ENCODE data around the gene PDXP. TPM values are rescaled to one million over a fixed set of nuclear protein-coding genes. Genes with fewer than 3 reads are reported as not detected.
A peak's percentile ranks its signal among the peaks of the same experiment; 100 is the strongest.

The PDXP gene
- total and polyA plus RNA-seq, 2 of the 13 experiments (the other 11 are each of a cell fraction or from before 2014, with no cell fraction given) = 58.2 to 70.6 TPM

DNA sequence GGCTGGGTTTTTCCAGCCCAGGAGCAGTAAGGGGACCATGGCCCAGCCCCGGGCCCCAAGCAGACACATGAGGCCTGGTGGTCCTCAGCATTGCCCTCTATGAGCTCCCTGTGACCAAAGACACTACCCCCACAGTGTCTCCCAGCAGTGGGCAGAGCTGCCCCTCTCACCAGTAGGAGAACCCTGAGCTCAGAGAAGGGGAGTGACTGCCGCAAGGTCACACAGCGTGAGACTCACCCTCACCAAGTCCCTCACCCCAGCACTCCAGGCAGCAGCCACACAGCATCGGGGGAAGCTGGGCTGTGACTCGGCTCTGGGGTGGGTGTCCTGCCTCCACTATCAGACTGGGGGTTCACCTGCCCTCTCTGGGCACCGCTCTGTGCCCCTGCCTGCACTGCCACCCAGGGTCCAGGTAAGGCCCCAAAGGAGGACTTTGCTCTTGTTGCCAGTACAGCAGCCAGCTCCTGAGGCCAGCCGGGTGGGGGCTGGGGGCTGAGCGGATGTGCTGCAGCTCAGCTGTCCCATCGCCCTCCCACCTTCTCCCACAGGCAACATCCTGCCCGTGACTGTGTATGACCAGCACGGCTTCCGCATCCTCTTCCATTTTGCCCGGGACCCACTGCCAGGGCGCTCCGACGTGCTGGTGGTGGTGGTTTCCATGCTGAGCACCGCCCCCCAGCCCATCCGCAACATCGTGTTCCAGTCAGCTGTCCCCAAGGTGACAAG is 26.9 kb upstream of the PDXP start (continued):
- TF ChIP-seq PCBP1 (IDR thresholded peaks at IDR 0.05; ENCODE audit: borderline replicate concordance, low read depth, low read length) (peak; percentile 32; the same call in 1 of the 2 replicates), KDM1A (CRISPR knock-in tag; IDR thresholded peaks at IDR 0.05) (peak; percentile 30; the same call in 1 of the 2 replicates), ZNF280D (CRISPR knock-in tag; IDR thresholded peaks at IDR 0.05) (peak; percentile 66; the same call in 1 of the 2 replicates), ATF3 (CRISPR knock-in tag; IDR thresholded peaks at IDR 0.05) (0 out of 2 replicates have a peak, but pooled peaks have one; percentile 7), ZNF605 (CRISPR knock-in tag; IDR thresholded peaks at IDR 0.05) (peak; percentile 37; the same call in 1 of the 2 replicates), ZNF598 (CRISPR knock-in tag; IDR thresholded peaks at IDR 0.05; ENCODE audit: borderline replicate concordance) (peak; percentile 27; the same call in 1 of the 2 replicates), HNF4G (IDR thresholded peaks at IDR 0.05; ENCODE audit: borderline replicate concordance, low read depth, low read length) (peak; percentile 81), HNF4G (CRISPR knock-in tag; IDR thresholded peaks at IDR 0.05; ENCODE audit: borderline replicate concordance, low read depth) (peak; percentile 88; the same call in 1 of the 2 replicates), SAP130 (CRISPR knock-in tag; IDR thresholded peaks at IDR 0.05; ENCODE audit: low read depth) (peak; percentile 80), PRDM4 (CRISPR knock-in tag; IDR thresholded peaks at IDR 0.05; ENCODE audit: borderline replicate concordance) (no peak), HNF4A (CRISPR knock-in tag; IDR thresholded peaks at IDR 0.05) (peak; percentile 90), LCORL (IDR thresholded peaks at IDR 0.05) (no peak), LCORL (CRISPR knock-in tag; IDR thresholded peaks at IDR 0.05) (peak; percentile 89), ZNF746 (CRISPR knock-in tag; IDR thresholded peaks at IDR 0.05) (0 out of 2 replicates have a peak, but pooled peaks have one; percentile 53), NFATC3 (CRISPR knock-in tag; IDR thresholded peaks at IDR 0.05) (no peak), NONO (IDR thresholded peaks at IDR 0.05) (no peak), NONO (CRISPR knock-in tag; conservative IDR thresholded peaks at IDR 0.05) (peak; percentile 45), SP5 (CRISPR knock-in tag; IDR thresholded peaks at IDR 0.05; ENCODE audit: borderline replicate concordance, low read depth) (peak; percentile 61; the same call in 1 of the 2 replicates)
- TF ChIP-seq, protein P1, sequence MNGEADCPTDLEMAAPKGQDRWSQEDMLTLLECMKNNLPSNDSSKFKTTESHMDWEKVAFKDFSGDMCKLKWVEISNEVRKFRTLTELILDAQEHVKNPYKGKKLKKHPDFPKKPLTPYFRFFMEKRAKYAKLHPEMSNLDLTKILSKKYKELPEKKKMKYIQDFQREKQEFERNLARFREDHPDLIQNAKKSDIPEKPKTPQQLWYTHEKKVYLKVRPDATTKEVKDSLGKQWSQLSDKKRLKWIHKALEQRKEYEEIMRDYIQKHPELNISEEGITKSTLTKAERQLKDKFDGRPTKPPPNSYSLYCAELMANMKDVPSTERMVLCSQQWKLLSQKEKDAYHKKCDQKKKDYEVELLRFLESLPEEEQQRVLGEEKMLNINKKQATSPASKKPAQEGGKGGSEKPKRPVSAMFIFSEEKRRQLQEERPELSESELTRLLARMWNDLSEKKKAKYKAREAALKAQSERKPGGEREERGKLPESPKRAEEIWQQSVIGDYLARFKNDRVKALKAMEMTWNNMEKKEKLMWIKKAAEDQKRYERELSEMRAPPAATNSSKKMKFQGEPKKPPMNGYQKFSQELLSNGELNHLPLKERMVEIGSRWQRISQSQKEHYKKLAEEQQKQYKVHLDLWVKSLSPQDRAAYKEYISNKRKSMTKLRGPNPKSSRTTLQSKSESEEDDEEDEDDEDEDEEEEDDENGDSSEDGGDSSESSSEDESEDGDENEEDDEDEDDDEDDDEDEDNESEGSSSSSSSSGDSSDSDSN (CRISPR knock-in tag; IDR thresholded peaks at IDR 0.05) = peak; percentile 80
- TF ChIP-seq, protein P2, sequence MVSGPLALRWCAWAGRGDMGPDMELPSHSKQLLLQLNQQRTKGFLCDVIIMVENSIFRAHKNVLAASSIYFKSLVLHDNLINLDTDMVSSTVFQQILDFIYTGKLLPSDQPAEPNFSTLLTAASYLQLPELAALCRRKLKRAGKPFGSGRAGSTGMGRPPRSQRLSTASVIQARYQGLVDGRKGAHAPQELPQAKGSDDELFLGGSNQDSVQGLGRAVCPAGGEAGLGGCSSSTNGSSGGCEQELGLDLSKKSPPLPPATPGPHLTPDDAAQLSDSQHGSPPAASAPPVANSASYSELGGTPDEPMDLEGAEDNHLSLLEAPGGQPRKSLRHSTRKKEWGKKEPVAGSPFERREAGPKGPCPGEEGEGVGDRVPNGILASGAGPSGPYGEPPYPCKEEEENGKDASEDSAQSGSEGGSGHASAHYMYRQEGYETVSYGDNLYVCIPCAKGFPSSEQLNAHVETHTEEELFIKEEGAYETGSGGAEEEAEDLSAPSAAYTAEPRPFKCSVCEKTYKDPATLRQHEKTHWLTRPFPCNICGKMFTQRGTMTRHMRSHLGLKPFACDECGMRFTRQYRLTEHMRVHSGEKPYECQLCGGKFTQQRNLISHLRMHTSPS (CRISPR knock-in tag; IDR thresholded peaks at IDR 0.05; ENCODE audit: low read depth) = peak; percentile 100

Data from HepG2 (cell line).